Mucosa of gallbladder (tissue), 1 donor: ENCODE data around the gene ENTREP1. TPM values are rescaled to one million over a fixed set of nuclear protein-coding genes. Genes with fewer than 3 reads are reported as not detected.
A peak's percentile ranks its signal among the peaks of the same experiment; 100 is the strongest.
"Not testable (repeated sequence)": the region's sequence is repeated elsewhere in the genome, so short reads cannot be mapped to it uniquely, and the experiment has no call there.

Source experiments
- DNase-seq: peaks from one replicate; pipeline ENCODE4 v3.0.0-alpha.2; 2020; ENCODE audit warnings: low spot score
- total RNA-seq: library from RNA; stranded (reverse); gene quantifications from one replicate; pipeline ENCODE4 v1.2.1, GENCODE V29; 2021
- donor health status: DM: no; HTN: no; CAD: no.

Gene ENTREP1
- total RNA-seq, 1 donor from 2014 or later, result 10.1 TPM

DNA sequence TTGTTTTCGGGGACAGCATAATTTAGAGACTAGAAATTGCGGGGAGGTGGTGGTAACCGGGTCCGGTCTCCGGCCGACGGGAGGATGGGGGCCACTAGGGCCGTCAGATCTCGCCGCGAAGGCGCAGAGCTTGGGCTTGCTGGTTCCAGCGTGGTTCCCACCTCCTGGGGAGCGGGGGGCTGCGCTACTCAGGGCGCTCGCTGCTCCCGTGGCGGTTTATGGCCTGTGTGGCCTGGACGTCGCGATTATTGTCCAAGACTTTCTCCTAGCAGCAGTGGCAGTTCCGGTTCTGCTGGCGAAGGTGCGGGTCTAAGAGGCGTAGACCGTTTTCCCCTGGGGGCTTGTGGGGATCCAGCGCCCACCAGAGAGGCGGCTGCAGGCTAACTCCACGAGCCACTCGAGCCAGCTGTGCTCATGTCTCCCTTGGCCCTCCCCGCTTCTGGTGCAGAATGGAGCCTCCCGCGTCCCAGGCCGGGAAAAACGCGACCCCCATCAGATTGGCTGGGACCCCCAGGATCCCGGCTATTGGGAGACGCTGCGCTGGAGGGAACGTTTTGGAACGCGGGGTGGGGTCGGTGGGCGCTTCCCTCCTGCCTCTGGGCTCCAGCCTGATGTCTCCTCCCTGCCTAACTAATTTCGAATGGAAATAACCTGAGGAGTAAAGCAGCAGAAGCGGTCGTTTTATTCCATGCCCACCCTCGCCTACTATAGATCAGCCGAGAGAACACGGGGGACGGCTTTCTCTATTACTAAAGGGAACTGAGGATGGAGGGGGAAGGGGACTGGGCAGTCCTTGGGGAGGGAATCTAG, 87.1 kb downstream of the ENTREP1 start:
- DNase-seq, result no peak

- peak; percentile 72 for DNase-seq
These were observed 87.7 kb downstream of the ENTREP1 start for GRCh38 chr9:69412741-69413150.

DNA sequence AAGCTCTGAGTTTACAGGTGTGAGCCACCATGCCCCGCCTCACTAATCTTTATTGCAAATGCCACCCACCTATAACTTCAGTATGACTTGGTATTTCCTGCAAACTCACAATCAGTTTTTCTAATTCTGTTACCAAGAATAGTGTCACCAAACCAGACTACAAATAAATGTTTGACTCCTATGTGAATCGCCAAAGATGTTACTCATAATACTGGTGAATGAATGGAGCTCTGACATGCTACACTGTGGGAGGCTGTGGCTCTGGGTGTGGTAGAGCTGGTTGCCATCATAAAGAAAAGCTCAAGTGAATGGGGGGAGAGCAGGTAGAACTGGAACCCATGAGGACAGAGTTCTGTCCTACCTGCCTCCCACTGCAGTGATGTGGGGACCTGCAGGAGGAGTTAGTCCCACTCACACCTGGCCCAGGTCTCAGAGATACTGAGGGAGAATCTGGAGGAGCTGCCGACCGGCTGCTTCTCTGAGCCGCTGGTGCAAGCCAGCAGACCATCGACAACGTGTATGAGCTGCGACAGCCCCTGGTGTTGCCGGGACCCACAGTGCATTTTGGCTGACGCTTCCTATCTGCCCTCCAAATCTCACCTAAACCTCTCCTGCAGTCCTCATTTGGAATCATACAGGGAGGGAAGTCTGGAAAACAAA, 95.7 kb downstream of the ENTREP1 start:
- no peak for DNase-seq

DNA sequence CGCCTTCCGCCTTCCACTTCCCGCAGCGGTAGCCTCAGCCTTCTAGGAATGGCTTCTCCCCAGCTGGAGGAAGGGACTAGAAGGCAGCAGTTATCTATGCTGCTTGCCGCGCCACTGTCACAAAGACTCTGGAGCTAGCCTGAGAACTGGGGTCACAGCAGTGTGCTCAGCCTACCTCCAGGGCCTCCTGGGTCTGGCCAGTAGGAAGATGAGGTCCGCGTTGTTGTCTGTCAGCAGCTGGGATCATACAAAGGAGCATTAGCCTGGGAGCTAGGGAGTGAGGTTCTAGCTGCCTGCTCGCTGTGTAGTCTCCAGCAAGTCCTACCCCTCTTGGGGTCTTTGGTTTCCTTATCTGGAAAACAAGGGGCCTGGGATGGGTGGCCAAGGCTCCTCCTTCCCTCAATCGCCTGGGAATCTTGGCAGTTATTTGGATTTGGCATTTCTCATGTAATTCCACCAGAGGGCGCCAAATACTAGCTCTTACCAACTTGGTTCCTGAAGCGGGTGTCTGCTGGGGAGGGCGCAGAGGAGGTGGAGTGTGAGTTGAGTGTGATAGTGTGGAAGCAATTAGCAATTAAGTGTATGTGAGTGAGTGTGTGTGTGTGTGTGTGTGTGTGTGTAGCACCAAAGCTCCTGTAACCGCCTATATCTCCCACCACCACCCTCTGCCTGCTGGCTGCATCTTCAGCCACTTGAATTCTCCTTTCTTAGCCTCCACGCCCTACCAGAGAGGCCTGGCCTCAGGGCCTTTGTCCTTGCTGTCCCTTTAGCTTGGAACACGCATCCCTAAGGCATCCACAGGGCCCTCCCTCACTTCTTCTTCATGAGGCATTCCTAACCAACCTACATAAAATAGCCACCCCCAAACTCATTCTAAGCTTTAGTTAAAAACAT, 97.1 kb downstream of the ENTREP1 start:
- peak; percentile 57 for DNase-seq

GRCh38 chr9:69425136-69425801, 100.3 kb downstream of the ENTREP1 start:
- no peak for DNase-seq

DNA sequence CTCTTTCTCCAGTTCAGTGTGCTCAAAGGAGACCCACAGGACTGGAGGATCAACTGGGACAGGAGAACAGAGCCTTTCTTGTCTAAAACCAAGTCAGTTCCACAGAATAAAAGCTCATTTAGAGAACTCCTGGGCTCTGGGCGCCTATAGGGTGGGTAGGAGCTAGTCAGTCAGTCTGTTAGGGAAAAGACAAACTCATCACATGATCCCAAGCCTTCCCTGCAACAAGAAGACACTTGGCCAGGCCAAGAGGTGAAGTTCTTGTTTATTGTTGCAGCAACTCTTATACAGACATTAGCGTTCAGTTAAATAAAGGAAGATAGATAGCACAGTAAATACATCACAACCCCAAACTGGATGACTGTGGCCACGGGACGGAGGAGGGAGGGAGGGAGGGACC, 102.3 kb downstream of the ENTREP1 start:
- DNase-seq, result no peak

GRCh38 chr9:69428017-69428785, 103.2 kb downstream of the ENTREP1 start:
- no peak for DNase-seq

GRCh38 chr9:69429281-69429680, 104.3 kb downstream of the ENTREP1 start:
- DNase-seq, result no peak

- no peak for DNase-seq
These were observed 105.2 kb downstream of the ENTREP1 start for GRCh38 chr9:69430206-69430605.

GRCh38 chr9:69431203-69431602, 106.2 kb downstream of the ENTREP1 start:
- no peak for DNase-seq

- no peak for DNase-seq
These were observed 106.8 kb downstream of the ENTREP1 start for GRCh38 chr9:69431777-69432176.

DNA sequence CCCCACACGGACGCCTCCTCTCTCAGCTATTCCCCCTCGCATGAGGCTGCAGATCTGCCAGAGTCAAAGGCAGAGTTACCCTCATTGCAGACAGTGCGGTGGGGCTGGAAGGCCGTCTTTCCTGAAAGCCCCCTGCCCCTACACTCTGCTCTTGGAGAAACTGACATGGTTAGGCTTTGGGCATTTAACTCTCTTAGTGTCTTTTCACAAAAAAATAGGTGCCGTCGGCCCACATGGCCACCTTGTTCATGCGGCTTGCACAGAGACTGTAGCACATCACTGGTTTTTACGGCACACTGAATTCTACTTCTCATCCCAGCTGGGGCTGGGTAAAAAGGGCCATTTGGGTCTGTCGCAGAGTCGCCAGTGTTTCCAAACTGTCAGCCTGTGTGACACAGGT, 107.6 kb downstream of the ENTREP1 start:
- no peak for DNase-seq

DNA sequence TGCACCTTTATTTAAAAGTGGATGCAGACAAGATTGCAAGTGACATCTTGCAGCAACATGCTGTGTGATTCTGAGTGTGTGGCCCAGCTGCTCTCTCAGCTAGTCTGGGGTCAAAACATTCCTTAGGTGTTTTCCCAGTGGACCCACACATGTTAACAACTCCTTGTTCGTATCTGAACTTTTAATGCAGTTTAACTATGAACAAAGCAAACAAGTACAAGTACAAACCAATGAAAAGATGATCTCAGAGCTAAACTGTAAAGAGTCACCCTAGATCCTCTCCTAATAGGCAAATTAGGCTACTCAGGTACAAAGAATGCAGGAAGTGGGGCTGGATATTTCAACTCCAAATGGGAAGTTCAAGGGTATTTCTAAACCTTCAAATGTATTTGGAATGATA, 108.4 kb downstream of the ENTREP1 start:
- DNase-seq, result no peak

DNA sequence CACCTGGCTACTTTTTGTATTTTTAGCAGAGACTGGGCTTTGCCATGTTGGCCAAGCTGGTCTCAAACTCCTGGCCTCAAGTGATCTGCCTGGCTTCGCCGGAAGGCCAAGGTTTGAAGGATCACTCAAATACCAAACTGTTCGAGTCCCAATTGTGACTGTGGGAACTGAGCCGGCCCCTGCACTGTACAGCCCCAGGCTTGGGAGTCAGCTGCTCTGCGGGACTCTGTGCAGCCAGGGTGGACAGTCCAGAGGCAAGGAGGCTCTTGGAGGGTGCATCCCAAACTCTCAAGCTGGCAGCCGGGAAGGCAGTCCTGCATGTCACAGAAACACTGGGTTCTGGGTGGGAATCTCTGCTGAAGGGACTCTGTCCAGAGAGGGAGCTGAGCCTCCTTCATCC, 109.0 kb downstream of the ENTREP1 start:
- no peak for DNase-seq

- not testable (repeated sequence) for DNase-seq
These were observed 114.6 kb downstream of the ENTREP1 start for GRCh38 chr9:69439654-69440053.

GRCh38 chr9:69440254-69440955, 115.4 kb downstream of the ENTREP1 start:
- not testable (repeated sequence) for DNase-seq
